Measurements from ENCODE around the gene TMEM117. TPM values are rescaled to one million over a fixed set of nuclear protein-coding genes. Genes with fewer than 3 reads are reported as not detected.

Gene TMEM117
- total RNA-seq, 1 donor from 2014 or later, result 13.1 TPM

DNA sequence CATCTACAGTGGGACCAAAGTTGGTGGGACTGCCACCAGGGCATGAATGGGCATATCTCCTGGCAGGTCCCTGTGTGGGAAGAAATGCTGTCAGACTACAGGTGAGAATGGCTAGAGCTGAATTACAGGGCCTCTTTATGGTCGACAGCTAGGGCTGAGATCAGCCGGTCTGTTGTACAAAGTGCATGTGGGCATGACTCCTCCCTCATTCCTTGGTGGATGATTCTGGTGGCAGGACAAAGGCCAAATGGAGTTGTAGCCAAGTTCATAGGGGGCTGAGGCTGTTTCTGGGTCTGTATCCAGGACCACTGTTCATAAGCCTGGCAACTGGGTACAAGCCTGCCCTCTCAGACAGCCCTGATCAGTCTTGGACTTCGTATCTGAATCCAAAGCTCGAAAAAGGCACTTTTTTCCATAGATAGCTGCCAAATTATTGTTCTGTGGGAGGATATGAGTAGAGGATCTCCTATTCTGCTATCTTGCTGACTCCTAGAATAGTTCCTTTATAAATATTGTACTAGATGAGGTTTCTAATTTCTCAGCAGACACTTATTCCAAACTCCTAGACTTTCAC lies 460.8 kb downstream of the TMEM117 start:
- Mint-ChIP-seq H3K27ac (ENCODE audit: unreplicated experiment) (no peak overlapping the region), H3K4me3 (ENCODE audit: unreplicated experiment) (no peak overlapping the region), H3K27me3 (ENCODE audit: low read depth, unreplicated experiment) (no peaks in the 10 kb centered on the region), H3K4me1 (ENCODE audit: low read depth, unreplicated experiment) (no peaks in the 10 kb centered on the region), H3K36me3 (ENCODE audit: low read depth, unreplicated experiment) (no peaks in the 10 kb centered on the region), H3K9me3 (ENCODE audit: unreplicated experiment) (peaks cover 3% of the 10 kb centered on the region)
- no peak overlapping the region for H3K4me2 ChIP-seq (ENCODE audit: low read length)
- H3K27me3 ChIP-seq (ENCODE audit: insufficient read depth, low read length), result no peaks in the 10 kb centered on the region
- H3K27ac ChIP-seq (ENCODE audit: low read depth, low read length), result no peak overlapping the region
- H3K4me3 ChIP-seq (ENCODE audit: insufficient read depth, low read depth, low read length), result no peak overlapping the region
- no peaks in the 10 kb centered on the region for H3K4me1 ChIP-seq (ENCODE audit: insufficient read depth, low read length)
- H3K9me3 ChIP-seq (ENCODE audit: insufficient read depth, low read depth, low read length), result no peaks in the 10 kb centered on the region
- H2AFZ ChIP-seq (ENCODE audit: low read depth, low read length), result no peak overlapping the region
- no peaks in the 10 kb centered on the region for H3K36me3 ChIP-seq (ENCODE audit: insufficient read depth, low read length)
- H3K79me2 ChIP-seq (ENCODE audit: insufficient read depth, low read length), result no peaks in the 10 kb centered on the region
- DNase-seq (ENCODE audit: low read depth) (no peak), FAIRE-seq (no peak)
- H4K20me1 ChIP-seq (ENCODE audit: insufficient read depth, low read length), result no peaks in the 10 kb centered on the region
- no peak overlapping the region for H3K9ac ChIP-seq (ENCODE audit: low read length)
- TF ChIP-seq EZH2 (IDR thresholded peaks at IDR 0.05; ENCODE audit: insufficient read depth, low read length), result no peak
- TF ChIP-seq, protein P1, sequence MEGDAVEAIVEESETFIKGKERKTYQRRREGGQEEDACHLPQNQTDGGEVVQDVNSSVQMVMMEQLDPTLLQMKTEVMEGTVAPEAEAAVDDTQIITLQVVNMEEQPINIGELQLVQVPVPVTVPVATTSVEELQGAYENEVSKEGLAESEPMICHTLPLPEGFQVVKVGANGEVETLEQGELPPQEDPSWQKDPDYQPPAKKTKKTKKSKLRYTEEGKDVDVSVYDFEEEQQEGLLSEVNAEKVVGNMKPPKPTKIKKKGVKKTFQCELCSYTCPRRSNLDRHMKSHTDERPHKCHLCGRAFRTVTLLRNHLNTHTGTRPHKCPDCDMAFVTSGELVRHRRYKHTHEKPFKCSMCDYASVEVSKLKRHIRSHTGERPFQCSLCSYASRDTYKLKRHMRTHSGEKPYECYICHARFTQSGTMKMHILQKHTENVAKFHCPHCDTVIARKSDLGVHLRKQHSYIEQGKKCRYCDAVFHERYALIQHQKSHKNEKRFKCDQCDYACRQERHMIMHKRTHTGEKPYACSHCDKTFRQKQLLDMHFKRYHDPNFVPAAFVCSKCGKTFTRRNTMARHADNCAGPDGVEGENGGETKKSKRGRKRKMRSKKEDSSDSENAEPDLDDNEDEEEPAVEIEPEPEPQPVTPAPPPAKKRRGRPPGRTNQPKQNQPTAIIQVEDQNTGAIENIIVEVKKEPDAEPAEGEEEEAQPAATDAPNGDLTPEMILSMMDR (IDR thresholded peaks at IDR 0.05; ENCODE audit: insufficient read depth, low read depth, low read length), result no peak

DNA sequence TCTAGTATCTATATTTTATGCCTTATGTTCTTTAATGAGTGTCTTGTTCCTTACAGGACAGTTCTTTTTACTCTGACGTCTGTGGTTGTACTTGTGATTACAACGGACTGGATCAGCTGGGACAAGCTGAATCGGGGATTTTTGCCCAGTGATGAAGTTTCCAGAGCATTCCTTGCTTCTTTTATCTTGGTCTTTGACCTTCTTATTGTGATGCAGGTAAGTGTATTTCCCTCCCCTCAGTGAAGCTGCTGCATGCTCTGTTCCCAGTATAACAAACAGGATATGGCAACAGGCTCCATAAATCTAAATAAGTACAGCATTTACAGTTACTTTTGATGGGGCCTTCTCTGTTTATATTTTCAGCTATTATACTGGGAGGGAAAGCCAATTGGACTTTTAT lies 463.6 kb downstream of the TMEM117 start:
- H3K36me3 Mint-ChIP-seq (ENCODE audit: low read depth, unreplicated experiment), result peaks cover 1% of the 10 kb centered on the region
- no peak overlapping the region for H3K9ac ChIP-seq (ENCODE audit: low read length)
- H3K36me3 ChIP-seq (ENCODE audit: insufficient read depth, low read length), result no peaks in the 10 kb centered on the region
- H3K4me3 Mint-ChIP-seq (ENCODE audit: unreplicated experiment), result no peak overlapping the region
- no peaks in the 10 kb centered on the region for H3K9me3 ChIP-seq (ENCODE audit: insufficient read depth, low read depth, low read length)
- no peaks in the 10 kb centered on the region for H3K27me3 Mint-ChIP-seq (ENCODE audit: low read depth, unreplicated experiment)
- DNase-seq (ENCODE audit: low read depth) (no peak), FAIRE-seq (no peak)
- no peak overlapping the region for H3K4me2 ChIP-seq (ENCODE audit: low read length)
- no peak for TF ChIP-seq EZH2 (IDR thresholded peaks at IDR 0.05; ENCODE audit: insufficient read depth, low read length)
- TF ChIP-seq, protein P1 (IDR thresholded peaks at IDR 0.05; ENCODE audit: insufficient read depth, low read depth, low read length), result no peak
- peaks cover 3% of the 10 kb centered on the region for H3K9me3 Mint-ChIP-seq (ENCODE audit: unreplicated experiment)
- no peak overlapping the region for H2AFZ ChIP-seq (ENCODE audit: low read depth, low read length)
- H3K4me3 ChIP-seq (ENCODE audit: insufficient read depth, low read depth, low read length), result no peak overlapping the region
- no peak overlapping the region for H3K27ac Mint-ChIP-seq (ENCODE audit: unreplicated experiment)
- H4K20me1 ChIP-seq (ENCODE audit: insufficient read depth, low read length), result no peaks in the 10 kb centered on the region
- H3K27ac ChIP-seq (ENCODE audit: low read depth, low read length), result no peak overlapping the region
- no peaks in the 10 kb centered on the region for H3K79me2 ChIP-seq (ENCODE audit: insufficient read depth, low read length)
- H3K4me1 Mint-ChIP-seq (ENCODE audit: low read depth, unreplicated experiment), result no peaks in the 10 kb centered on the region
- no peaks in the 10 kb centered on the region for H3K27me3 ChIP-seq (ENCODE audit: insufficient read depth, low read length)
- no peaks in the 10 kb centered on the region for H3K4me1 ChIP-seq (ENCODE audit: insufficient read depth, low read length)

DNA sequence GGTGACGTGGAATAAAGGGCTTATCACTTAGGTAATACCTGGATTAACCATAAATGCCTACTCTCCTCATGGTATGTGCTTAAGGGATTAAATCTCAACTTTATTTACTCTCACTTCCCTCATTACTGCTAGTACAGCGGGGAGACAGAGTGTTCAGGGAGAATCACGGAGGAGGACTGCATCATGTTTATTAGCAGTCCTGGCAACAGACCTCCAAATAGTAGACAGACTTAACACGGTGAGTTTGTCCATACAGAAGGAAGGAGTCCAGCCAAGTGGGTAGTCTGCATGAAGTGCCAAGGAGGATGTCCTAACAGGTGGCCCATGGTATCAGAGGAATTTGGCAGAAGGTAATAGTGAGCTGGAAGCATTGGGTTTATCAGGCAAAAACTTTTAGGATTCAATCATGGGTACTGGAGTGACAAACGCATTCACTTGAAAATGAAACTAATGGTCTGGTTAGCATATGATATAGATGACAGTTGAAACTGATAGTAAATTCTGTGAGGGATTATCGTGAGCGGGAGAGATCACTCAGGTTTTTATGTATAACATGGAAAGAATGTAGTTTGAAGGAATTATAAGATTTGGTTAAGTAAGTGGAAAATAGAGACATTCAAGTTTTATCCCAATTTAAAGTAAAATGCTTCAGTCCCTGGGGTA lies 471.8 kb downstream of the TMEM117 start:
- Mint-ChIP-seq H3K27ac (ENCODE audit: unreplicated experiment) (no peak overlapping the region), H3K4me1 (ENCODE audit: low read depth, unreplicated experiment) (no peaks in the 10 kb centered on the region), H3K36me3 (ENCODE audit: low read depth, unreplicated experiment) (peaks cover 6% of the 10 kb centered on the region), H3K4me3 (ENCODE audit: unreplicated experiment) (no peak overlapping the region), H3K27me3 (ENCODE audit: low read depth, unreplicated experiment) (no peaks in the 10 kb centered on the region), H3K9me3 (ENCODE audit: unreplicated experiment) (peaks cover 9% of the 10 kb centered on the region)
- TF ChIP-seq, protein P1 (IDR thresholded peaks at IDR 0.05; ENCODE audit: insufficient read depth, low read depth, low read length), result no peak
- TF ChIP-seq EZH2 (IDR thresholded peaks at IDR 0.05; ENCODE audit: insufficient read depth, low read length), result no peak
- Histone ChIP-seq H2AFZ (ENCODE audit: low read depth, low read length) (no peak overlapping the region), H3K36me3 (ENCODE audit: insufficient read depth, low read length) (no peaks in the 10 kb centered on the region), H4K20me1 (ENCODE audit: insufficient read depth, low read length) (no peaks in the 10 kb centered on the region), H3K27ac (ENCODE audit: low read depth, low read length) (no peak overlapping the region), H3K9me3 (ENCODE audit: insufficient read depth, low read depth, low read length) (no peaks in the 10 kb centered on the region), H3K4me2 (ENCODE audit: low read length) (no peak overlapping the region), H3K4me1 (ENCODE audit: insufficient read depth, low read length) (no peaks in the 10 kb centered on the region), H3K79me2 (ENCODE audit: insufficient read depth, low read length) (no peaks in the 10 kb centered on the region), H3K27me3 (ENCODE audit: insufficient read depth, low read length) (no peaks in the 10 kb centered on the region), H3K4me3 (ENCODE audit: insufficient read depth, low read depth, low read length) (no peak overlapping the region), H3K9ac (ENCODE audit: low read length) (no peak overlapping the region)
- FAIRE-seq (no peak), DNase-seq (ENCODE audit: low read depth) (no peak)
